Nephron progenitor cell (in vitro differentiated cells): ENCODE measurements around the gene YTHDF1.

ENCODE experiments used
- DNase-seq: peaks from one replicate; pipeline ENCODE4 v3.0.0; 2021
- H3K27ac Mint-ChIP-seq: 2 replicates; pipeline ENCODE4 v1.8.0; 2021; ENCODE audit warnings: mild to moderate bottlenecking, moderate library complexity, mixed read lengths
- H3K27me3 Mint-ChIP-seq: 2 replicates; pipeline ENCODE4 v1.8.0; 2021; ENCODE audit warnings: mild to moderate bottlenecking, low read depth, mixed read lengths; ENCODE audit not compliant: poor library complexity
- H3K36me3 Mint-ChIP-seq: 2 replicates; pipeline ENCODE4 v1.8.0; 2021; ENCODE audit warnings: low read depth, mixed read lengths
- H3K4me1 Mint-ChIP-seq: 2 replicates; pipeline ENCODE4 v1.8.0; 2021; ENCODE audit warnings: mixed read lengths
- H3K4me3 Mint-ChIP-seq: 2 replicates; pipeline ENCODE4 v1.8.0; 2021; ENCODE audit warnings: mild to moderate bottlenecking, moderate library complexity, mixed read lengths
- H3K9me3 Mint-ChIP-seq: 2 replicates; pipeline ENCODE4 v1.8.0; 2021; ENCODE audit warnings: mild to moderate bottlenecking, moderate library complexity, mixed read lengths
- CTCF ChIP-seq: fragments of 200-600 bp; sonication (generic); IDR thresholded peaks from 2 replicates; pipeline ENCODE4 v1.5.0; 2021; ENCODE audit warnings: antibody characterized with exemption

YTHDF1 gene

GRCh38 chr20:63246490-63247288 is 30.8 kb upstream of the YTHDF1 start:
- no peak overlapping the region for H3K27ac Mint-ChIP-seq
- peak; percentile 70 for DNase-seq
- peaks cover 13% of the 10 kb centered on the region for H3K27me3 Mint-ChIP-seq
- peaks cover 19% of the 10 kb centered on the region for H3K36me3 Mint-ChIP-seq
- peaks cover 23% of the 10 kb centered on the region for H3K9me3 Mint-ChIP-seq
- TF ChIP-seq CTCF = no peak
- H3K4me3 Mint-ChIP-seq = no peak overlapping the region
- peaks cover 71% of the 10 kb centered on the region for H3K4me1 Mint-ChIP-seq

GRCh38 chr20:63244468-63244867 is 28.5 kb upstream of the YTHDF1 start:
- H3K4me3 Mint-ChIP-seq = no peak overlapping the region
- peaks cover 6% of the 10 kb centered on the region for H3K27me3 Mint-ChIP-seq
- H3K27ac Mint-ChIP-seq = no peak overlapping the region
- peaks cover 11% of the 10 kb centered on the region for H3K36me3 Mint-ChIP-seq
- no peak for TF ChIP-seq CTCF
- H3K4me1 Mint-ChIP-seq = peaks cover 56% of the 10 kb centered on the region
- H3K9me3 Mint-ChIP-seq = peaks cover 8% of the 10 kb centered on the region
- no peak for DNase-seq

- no peak overlapping the region for H3K4me3 Mint-ChIP-seq
- H3K36me3 Mint-ChIP-seq = peaks cover 3% of the 10 kb centered on the region
- TF ChIP-seq CTCF = no peak
- peaks cover 3% of the 10 kb centered on the region for H3K9me3 Mint-ChIP-seq
- H3K27ac Mint-ChIP-seq = no peak overlapping the region
- H3K27me3 Mint-ChIP-seq = peaks cover 3% of the 10 kb centered on the region
- peaks cover 49% of the 10 kb centered on the region for H3K4me1 Mint-ChIP-seq
- no peak for DNase-seq
Observed at GRCh38 chr20:63243604-63244247, 27.8 kb upstream of the YTHDF1 start.

GRCh38 chr20:63242736-63243135 is 26.8 kb upstream of the YTHDF1 start:
- DNase-seq = no peak
- H3K36me3 Mint-ChIP-seq = no peaks in the 10 kb centered on the region
- H3K4me3 Mint-ChIP-seq = no peak overlapping the region
- TF ChIP-seq CTCF = no peak
- no peak overlapping the region for H3K27ac Mint-ChIP-seq
- H3K9me3 Mint-ChIP-seq = no peaks in the 10 kb centered on the region
- H3K4me1 Mint-ChIP-seq = peaks cover 43% of the 10 kb centered on the region
- no peaks in the 10 kb centered on the region for H3K27me3 Mint-ChIP-seq

- Mint-ChIP-seq H3K4me3 (no peak overlapping the region), H3K27me3 (no peaks in the 10 kb centered on the region), H3K9me3 (no peaks in the 10 kb centered on the region), H3K27ac (no peak overlapping the region), H3K36me3 (no peaks in the 10 kb centered on the region), H3K4me1 (peaks cover 45% of the 10 kb centered on the region)
- TF ChIP-seq CTCF = no peak
- no peak for DNase-seq
Observed at GRCh38 chr20:63241272-63241671, 25.3 kb upstream of the YTHDF1 start.
